ENCODE measurements around the gene PKDREJ.

Gene PKDREJ

DNA sequence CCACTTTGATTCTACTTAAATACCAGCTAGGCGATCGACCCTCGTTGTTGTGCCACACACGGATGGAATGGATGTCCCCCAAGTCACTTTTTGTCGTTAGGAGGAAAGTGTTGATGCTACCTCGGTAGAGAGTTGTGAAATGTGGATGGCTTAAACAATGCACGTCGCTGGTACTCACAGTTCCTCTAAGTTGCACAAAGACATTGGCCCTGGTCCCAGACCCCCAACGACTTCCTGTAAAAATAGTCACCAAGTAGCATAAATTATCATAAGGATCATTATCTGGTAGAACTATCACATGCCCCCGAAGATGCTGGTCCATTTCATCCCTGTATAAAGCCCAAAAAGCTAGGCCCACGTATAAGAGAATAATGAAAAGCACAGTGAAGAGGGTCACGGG, 3.8 kb downstream of the PKDREJ start:
- TF ChIP-seq, protein P1, sequence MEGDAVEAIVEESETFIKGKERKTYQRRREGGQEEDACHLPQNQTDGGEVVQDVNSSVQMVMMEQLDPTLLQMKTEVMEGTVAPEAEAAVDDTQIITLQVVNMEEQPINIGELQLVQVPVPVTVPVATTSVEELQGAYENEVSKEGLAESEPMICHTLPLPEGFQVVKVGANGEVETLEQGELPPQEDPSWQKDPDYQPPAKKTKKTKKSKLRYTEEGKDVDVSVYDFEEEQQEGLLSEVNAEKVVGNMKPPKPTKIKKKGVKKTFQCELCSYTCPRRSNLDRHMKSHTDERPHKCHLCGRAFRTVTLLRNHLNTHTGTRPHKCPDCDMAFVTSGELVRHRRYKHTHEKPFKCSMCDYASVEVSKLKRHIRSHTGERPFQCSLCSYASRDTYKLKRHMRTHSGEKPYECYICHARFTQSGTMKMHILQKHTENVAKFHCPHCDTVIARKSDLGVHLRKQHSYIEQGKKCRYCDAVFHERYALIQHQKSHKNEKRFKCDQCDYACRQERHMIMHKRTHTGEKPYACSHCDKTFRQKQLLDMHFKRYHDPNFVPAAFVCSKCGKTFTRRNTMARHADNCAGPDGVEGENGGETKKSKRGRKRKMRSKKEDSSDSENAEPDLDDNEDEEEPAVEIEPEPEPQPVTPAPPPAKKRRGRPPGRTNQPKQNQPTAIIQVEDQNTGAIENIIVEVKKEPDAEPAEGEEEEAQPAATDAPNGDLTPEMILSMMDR (conservative IDR thresholded peaks at IDR 0.05): no peak

DNA sequence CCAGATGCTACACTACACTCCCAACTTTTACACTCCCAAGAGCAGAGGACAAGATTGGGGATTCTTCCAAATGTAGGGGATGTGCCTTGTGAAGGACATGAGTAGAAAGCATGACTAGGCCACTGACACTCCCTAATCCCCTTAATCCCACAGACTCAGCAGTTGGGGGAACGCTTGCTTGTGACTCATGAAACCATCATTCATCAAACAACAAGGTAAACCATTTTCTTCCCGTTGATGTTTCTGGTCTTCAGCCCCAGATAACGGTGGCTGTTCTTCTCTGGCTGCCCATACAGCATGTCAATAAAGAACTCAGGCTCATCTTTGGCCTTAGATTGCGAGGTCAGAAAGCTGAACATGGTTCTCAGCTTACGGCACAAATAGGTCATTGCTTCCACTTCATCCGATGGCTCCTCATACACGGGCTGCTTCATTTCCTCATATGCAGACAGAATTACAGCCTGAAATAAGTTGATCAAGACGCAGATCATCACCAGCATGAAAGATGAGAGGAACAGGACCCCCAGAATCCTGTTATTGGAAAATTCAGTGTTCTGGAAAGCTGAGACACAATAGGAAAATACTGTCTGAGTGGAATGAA, 6.7 kb downstream of the PKDREJ start:
- no peak overlapping the region for H3K27ac ChIP-seq
- TF ChIP-seq, protein P1 (conservative IDR thresholded peaks at IDR 0.05): no peak

More for the DNA sequence above, 3.8 kb downstream of the PKDREJ start:
- H3K27ac ChIP-seq: no peak overlapping the region

DNA sequence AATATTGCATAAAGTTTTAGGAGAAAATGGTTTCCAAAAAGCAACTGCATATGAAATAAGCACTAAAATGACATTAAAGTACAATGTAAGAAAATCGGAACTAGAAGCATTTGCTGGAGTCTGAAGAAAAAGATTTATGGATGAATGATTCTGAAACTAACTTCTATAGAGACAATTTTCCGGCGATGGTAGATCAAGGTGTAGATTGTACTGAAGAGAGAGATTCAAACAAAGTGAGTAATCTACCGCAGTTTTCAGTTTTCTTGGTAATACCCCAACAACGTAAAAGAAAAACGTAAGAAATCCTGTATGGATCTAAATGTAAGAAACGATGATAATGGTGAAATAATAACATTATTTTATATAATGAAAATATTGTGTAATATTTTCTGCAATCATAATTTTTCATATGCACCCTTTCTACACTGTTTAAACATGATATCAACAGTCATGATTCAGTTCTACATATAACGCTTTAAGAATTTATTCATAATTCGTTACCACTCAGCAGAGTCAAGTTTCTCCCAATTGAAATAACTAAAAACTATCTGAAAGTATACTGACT, 11.2 kb downstream of the PKDREJ start:
- no peak overlapping the region for H3K27ac ChIP-seq
- TF ChIP-seq, protein P1 (conservative IDR thresholded peaks at IDR 0.05): no peak

DNA sequence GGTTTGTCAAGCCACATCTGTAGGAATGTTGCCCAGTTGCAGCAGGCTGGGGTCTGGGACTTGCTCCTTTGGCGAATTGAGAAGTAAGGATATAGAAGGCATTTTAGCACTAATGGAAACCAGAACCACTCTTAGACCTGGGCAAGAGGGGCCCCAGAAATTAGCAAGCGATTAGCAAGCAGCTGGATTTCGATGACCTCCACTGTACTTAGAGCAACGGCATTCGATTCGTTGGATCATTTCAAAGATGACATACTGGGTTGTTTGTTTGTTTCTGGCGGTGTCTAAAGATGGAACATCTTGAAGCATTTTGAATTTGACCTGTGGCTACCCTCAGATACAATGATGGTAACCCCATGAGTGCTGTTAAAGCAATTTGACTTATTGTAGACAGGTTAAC, 11.9 kb downstream of the PKDREJ start:
- TF ChIP-seq, protein P1 (conservative IDR thresholded peaks at IDR 0.05): no peak
- no peak overlapping the region for H3K27ac ChIP-seq

DNA sequence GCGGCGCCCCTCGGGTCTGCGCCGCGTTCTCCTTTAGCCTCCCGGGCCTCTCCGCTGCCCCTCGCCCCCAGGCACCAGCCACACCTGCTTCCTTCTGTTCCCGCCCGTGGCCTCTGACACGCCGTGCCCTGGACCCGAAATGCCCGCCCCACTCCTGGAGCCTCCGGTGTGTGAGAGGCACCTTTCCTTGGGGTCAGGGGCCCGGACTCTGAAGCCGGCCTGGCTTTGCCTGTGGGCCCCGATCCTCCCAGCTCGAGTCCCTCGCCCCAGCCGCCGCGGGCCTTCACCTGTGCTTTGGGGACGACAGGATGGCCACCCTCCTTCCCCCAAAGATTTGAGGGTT, 12.4 kb downstream of the PKDREJ start:
- H3K27ac ChIP-seq: peak overlapping the region; percentile 72; the same call in 1 of the 2 replicates
- TF ChIP-seq, protein P1 (conservative IDR thresholded peaks at IDR 0.05): no peak

DNA sequence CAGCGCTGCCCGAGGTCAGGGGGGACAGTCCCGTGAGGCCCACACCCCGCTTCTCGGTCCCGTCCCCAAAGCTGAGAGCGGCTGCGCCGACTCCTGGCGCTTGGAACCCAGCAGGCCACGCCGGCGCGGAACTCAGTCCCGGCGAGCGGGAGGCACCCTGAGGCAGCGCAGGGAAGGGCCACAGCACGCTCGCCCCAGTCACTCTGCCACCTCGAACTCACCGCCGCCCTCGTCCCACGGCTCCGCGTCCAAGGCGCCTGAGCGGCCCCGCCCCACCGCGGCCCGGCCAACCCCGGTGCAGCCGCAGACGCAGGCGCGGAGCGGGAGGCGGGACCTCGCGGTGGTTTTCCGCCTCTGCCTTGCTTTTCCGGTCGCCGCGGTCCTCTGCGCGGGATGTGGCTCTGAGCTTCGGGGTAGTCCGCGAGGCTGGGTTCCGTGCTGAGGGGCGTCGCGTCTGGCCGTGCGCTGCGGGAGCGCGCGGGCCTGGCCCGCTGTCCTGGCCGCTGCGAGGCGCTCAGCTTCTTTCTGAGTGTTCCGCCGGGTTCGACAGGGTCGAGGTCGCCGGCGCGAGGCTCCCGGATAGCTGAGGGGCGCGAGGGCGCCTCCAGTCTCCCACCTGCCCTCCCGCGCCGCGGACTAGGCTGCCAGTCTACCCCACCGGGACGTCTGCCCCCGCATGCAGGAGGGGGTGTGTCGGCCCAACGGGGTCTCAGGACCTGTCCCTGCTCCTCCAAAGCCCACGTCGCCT, 12.9 kb downstream of the PKDREJ start, which contains the start of gene CDPF1:
TSS of gene CDPF1 (minus strand) at position 259 of the 748 bp plus-strand sequence. CDS start 2,009 bp downstream, outside the sequence.
- peak within 1 kb of the TSS; percentile 72 for H3K27ac ChIP-seq
- TF ChIP-seq, protein P1 (conservative IDR thresholded peaks at IDR 0.05): no peak

DNA sequence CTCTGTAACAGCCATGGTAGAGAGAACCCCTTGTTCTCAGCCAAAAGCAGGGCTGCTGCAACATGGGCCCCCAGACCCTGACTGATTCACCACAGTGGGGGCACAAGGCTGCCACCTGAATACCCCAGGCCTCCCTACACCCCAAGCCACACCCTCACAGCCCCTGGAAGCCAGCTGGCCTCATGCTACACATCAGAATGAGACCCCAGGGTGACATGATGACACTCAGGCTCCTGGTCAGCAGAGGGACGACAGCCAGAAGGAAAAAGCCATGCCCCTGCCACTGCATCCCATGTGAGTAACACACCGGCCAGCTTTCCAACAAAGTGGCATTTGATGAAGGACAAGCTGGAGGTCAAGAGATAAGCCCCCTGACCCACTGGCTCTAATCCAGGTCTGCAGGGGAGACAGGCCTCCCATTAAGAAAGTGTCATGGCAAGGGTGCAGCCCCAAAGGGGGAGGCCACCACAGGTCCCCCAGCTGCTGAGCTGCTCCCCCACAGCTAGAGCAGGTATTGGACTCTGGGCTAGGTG, 15.6 kb downstream of the PKDREJ start:
- TF ChIP-seq, protein P1 (conservative IDR thresholded peaks at IDR 0.05): no peak
- no peak overlapping the region for H3K27ac ChIP-seq

All from VCaP (cell line).